Measurements from ENCODE around the gene TAF11L14.

DNA sequence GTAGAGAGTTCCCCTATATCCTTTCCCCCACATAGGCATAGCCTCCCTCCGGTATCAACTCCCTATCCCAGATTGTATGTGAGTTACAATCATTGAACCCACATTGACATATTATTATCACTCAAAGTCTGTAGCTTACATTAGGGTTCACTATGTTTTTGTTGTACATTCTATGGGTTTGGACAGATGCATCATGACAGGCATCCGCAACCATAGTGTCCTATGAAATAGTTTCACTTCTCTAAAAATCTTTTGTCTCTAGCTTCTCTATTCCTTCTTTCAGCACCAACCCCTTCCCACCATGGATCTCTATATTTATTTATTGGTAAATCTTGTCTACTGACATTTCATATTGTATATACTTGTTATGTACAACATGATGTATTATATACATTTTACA lies 31.6 kb downstream of the TAF11L14 start:
- no peak for TF ChIP-seq SUZ12 (IDR thresholded peaks at IDR 0.05; ENCODE audit: extremely low read depth, insufficient read depth, insufficient read length)
- TF ChIP-seq ZNF274 (IDR thresholded peaks at IDR 0.05; ENCODE audit: low read depth, low read length), result no peak

Data from NT2/D1 (cell line).